GM18873 (cell line): Measurements from ENCODE around the gene ACTR10.
A peak's percentile ranks its signal among the peaks of the same experiment; 100 is the strongest.
"Not testable (repeated sequence)": the region's sequence is repeated elsewhere in the genome, so short reads cannot be mapped to it uniquely, and the experiment has no call there.

ENCODE experiments used
- ATAC-seq: cut with Tn5 transposase; IDR thresholded peaks from one replicate; pipeline ENCODE4 v1.9.1; 2021; ENCODE audit warnings: mild to moderate bottlenecking, moderate library complexity, moderate number of reproducible peaks; ENCODE audit not compliant: unreplicated experiment, low FRiP score

The ACTR10 gene

GRCh38 chr14:58215191-58215914 is 15.4 kb downstream of the ACTR10 start:
- no peak for ATAC-seq

GRCh38 chr14:58216544-58216943 is 16.6 kb downstream of the ACTR10 start:
- ATAC-seq, result no peak

DNA sequence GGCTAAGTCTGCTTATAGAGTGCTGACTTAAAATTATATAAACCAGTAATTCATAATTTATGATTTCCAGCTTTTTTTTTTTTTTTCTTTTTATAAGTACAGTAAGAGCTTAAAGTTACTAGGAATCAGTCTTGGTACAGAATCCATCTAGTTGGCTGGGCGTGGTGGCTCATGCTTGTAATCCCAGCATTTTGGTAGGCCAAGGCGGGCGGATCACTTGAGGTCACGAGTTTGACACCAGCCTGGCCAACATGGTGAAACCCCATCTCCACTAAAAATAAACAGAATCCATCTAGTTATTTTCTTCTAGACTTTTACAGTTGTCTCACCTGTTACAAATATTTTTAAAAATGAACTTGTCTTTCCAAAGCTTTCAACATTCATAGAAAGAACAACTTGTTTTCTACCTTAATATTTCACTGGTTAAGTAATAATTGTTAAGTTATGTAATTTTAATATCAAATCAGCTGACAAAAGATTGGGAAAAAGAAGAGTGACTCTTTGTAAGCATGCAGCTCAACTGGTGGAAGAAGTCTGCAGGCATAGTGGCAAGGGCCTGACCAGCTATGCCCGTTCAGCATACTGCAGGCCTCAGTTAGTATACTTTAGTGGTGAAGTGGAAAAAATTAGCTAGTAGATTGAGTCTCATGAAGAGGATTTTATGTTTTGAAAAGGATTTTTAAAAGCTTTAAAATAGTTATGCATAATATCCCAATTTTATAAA is 27.3 kb downstream of the ACTR10 start:
- no peak for ATAC-seq

DNA sequence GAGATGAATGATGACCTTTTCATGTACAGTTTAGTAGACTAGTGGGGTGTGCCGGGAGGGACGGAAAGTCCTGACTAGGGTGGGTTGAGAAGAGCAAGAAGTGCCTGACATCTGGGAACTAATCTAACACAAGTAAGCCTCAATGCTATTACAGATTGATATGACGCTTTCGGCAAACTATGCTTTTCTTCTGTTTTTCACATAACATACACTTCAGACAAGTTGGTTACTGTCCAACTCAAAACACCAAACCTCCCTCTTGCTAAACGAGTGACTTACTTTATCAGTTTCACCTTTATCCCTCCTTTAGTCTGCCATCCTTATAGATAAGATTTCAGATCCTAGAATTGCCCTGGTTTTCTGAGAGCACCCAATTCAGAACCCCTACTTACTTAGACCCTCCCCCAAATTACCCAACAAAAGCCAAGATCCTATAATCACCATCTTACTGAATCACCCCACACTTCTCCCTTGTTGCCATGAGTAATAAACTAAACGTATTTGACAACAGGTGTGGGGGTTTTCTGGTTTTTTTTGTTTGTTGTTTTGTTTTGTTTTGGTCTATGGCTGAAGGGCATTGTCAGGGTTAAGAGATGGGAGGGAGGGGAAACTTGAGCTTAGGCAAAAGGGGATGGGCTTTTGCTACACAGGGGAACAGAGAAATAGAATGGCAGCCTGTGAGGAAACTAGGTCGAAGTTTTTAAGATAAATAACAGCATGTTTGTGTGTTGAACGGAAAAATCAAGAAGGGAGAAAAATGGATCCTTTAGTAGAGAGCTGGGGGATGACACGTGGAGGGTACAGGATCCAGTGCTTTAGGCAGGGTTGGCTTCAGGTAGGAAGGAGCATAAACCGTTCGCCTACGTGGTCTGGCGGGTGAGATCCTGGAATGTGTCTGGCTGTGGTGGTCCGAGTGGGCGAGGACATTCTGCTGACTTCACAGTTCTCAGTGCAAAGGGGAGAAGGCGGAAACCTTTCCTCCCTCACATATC is 38.6 kb downstream of the ACTR10 start:
- no peak for ATAC-seq

- ATAC-seq, result no peak
Observed at GRCh38 chr14:58239244-58240195, 39.6 kb downstream of the ACTR10 start.

DNA sequence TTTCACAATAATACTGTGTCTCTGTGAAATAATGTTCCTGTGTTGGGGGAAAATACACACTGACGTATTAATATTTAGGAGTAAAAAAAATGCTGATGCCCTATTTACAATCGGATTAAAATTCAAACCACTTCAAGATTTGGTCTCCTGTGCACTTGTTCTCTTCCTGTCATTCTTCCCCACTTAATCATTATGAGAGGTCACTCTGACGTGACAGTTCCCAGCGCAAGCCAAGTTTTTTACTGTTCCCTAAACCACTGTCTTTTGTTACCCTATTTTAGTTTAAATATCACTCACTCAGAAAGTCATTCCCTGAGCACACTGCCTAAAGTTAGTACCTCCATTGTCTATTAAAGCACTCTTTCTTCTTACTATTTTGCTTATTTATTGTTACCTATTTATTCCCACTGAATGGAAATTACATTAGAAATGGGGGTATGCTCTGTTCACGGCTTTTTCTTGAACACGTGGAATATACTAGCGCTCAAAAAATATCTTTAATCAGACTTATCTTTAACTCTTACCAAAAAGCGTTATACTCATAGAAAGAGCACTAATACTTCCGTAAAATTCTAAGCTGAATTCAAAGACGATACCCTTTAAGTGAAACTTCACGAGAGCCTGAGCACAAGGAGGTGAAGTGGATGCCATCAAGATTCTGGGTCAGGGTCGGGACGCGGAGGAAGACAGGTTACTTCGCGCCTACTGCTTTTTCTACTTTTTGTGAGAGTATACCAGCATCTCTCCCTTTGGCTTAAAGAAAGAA is 44.0 kb downstream of the ACTR10 start:
- peak; percentile 34 for ATAC-seq

DNA sequence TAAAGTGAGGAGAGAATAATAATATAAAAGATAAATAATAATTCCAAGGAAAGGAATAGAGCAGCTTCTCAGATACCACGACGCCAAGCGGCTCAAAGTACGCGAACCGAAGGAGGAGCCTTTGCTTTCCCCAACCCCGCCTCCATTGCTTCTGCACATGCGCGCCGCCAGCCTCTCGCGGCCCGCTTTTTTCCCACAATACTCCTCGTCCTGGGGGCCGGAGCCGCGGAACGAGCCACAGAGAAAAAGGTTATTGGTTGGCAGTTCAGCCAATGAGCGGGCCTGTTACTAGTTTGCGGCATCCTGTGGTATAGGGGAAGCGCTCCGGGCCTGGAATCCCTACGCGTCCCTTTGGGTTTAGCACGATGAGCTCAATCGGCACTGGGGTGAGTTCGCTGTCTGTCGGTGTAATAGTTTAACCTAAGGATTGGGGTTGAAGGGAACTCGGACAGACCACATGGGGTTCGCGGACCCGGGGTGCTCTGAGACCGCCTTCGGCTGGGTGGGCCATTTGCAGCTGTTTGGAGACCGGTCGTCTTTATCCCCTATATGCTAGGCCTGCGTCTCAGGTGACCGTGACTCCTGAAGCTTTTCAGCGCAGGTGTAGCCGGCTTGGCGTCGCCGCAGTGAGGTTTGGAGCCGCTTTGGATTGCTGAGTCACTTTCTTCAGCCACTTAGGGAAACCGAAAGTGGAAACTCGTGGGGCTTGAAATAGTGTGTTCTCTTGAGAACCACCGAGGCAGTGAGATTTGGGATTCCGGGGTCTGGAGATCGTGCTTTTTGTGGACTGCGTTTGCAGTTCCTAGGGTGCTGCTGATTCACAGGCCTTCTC is 44.8 kb downstream of the ACTR10 start, which contains the start of gene PSMA3:
TSS of gene PSMA3 (plus strand) at position 288 of the 832 bp plus-strand sequence. CDS start at position 366, 78 bp downstream.
- ATAC-seq, result peak; percentile 89

DNA sequence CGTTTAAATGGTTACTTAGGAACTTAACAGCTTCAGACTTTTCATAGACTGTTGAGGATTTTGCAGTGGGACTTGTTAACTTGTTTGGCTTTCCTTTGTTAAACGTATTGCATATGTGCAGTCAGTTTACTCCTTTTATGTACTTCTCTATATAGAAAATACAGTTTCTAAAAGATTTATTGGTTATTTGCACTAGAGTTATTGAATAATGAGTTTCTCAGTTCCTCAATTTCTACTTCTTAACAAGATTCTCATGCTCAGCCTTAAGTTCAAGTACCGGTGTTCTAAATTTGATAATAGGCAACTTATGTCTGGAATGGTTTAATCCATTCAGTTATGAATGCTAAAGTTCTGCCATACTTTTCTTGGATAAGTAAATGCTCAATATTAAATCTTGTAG is 45.6 kb downstream of the ACTR10 start:
- ATAC-seq, result no peak

- no peak for ATAC-seq
Observed at GRCh38 chr14:58249611-58250010, 49.7 kb downstream of the ACTR10 start.

DNA sequence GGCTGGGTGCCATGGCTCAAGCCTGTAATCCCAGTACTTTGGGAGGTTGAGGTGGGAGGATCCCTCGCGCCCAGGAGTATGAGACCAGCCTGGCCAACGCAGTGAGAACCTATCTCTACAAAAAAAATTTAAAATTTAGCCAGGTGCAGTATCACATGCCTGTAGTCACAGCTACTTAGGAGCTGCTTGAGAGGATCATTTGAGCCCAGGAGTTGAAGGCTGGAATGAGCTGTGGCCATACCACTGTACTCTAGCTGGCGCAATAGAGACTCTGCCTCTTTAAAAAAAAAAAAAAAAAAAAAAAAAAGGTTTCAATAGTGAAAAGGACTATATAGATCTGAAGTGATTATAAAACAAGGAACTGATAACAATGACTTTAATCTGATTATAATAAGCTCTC is 58.2 kb downstream of the ACTR10 start:
- ATAC-seq, result no peak

DNA sequence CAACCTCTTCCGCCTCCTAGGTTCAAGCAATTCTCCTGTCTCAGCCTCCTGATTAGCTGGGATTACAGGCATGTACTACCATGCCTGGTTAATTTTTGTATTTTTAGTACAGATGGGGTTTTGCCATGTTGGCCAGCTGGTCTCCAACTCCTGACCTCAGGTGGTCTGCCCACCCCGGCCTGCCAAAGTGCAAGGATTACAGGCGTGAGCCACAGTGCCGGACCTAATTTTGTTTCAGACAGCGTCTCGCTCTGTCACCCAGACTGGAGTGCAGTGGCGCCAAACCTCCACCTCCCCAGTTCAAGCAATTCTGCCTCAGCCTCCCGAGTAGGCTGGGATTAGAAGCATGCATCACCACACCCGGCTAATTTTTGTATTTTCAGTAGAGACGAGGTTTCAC is 62.1 kb downstream of the ACTR10 start:
- ATAC-seq, result not testable (repeated sequence)

GRCh38 chr14:58265401-58265800 is 65.5 kb downstream of the ACTR10 start:
- no peak for ATAC-seq

DNA sequence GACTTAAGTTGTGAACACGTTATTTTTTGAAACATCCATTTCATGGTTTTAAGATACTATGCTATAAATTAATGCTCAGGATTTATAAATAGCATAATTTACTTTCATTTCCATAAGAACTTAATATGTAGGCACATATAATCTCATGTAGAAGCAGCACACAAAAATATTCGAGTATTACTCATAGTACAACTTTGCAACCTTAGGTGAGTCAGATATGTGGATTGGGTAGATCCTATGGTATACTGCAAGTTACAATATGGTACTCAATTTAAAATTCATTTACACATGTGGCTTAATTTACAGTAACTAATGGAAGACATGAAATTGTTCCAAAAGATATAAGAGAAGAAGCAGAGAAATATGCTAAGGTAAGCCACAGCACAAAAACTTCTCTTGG is 70.7 kb downstream of the ACTR10 start:
- no peak for ATAC-seq

GRCh38 chr14:58272588-58273372 is 72.8 kb downstream of the ACTR10 start:
- ATAC-seq, result no peak

- no peak for ATAC-seq
Observed at GRCh38 chr14:58274881-58275280, 74.9 kb downstream of the ACTR10 start.

- ATAC-seq, result no peak
Observed at GRCh38 chr14:58275527-58276190, 75.7 kb downstream of the ACTR10 start.

DNA sequence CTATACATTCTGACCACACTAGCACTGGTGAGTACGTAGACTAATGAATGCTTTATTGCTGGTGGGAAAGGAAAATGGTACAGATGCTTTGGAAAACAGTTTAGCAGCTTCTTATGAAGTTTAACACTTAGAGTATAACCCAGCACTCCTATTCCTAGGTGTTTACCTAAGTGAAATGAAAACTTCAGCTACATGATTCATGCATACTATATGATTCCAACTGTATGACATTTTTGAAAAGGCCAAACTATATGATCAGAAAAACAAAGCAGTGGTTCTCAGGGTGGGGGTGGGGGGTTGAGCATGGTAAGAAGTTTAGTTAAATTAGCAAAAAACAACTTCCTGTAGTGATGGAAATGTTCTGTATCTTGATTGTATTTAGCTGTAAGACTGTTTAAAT is 76.3 kb downstream of the ACTR10 start:
- no peak for ATAC-seq
